ENCODE measurements around the gene WBP2NL. TPM values are rescaled to one million over a fixed set of nuclear protein-coding genes. Genes with fewer than 3 reads are reported as not detected.
A peak's percentile ranks its signal among the peaks of the same experiment; 100 is the strongest.

WBP2NL gene
- total RNA-seq, 1 donor from 2014 or later = 0.26 TPM

DNA sequence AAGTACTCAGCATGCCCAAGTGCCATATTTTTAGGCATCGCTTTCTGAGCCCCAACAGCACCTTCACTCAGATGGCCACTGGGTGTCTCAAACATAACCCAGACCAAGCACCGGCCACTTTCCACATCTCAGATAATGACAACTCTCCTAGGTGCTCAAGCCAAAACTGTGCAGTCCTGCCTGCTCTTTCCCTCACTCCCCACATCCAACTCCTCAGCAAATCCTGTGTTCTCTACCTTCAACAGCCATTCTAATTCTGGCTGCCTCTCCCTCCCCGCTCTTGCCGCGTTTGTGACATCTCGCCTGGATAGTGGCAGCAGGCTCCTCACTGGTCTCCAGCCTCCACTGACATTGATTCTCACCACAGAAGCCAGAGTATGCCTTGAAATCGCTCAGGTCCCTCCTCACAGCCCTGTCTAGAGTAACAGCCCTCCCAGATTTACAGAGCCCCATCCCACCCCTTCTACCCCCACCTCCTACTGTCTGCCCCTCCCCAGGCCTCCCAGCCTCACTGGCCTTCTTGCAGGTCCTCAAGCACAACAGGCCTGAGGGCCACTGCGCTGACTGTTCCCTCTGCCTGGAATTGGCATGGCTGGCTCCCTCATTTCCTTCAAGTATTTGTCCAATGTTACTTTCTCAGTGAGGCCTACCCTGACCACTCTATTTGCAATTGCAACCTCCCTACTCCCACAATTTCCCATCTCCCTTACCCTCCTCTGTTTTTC, 74.2 kb downstream of the WBP2NL start:
- DNase-seq (ENCODE audit: low read depth) = no peak

DNA sequence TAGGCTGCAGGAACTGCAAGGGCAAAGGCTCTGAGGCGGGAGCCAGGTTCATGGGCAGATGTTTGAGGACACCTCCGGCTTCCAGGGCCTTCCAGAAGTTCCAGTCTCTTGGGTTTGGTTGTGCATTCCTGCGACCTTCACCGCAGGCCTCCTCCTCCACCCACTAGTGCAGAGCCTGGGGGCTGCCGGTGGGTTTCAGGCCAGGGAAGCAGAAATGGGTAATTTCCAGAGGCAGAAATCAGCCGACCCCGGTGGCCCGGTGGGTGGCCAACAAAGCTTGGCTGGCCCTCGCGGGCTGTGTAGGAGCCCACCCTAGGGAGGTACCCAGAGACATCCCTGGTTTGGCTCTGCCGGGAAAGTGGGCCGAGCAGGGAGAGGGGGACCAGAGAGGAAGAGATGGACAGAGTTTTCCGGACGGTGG, 75.0 kb downstream of the WBP2NL start:
- DNase-seq (ENCODE audit: low read depth) = no peak
- FAIRE-seq = no peak
- Histone ChIP-seq H3K27me3 (ENCODE audit: control insufficient read depth, insufficient read depth, low read length) (no peaks in the 10 kb centered on the region), H3K36me3 (ENCODE audit: control insufficient read depth, insufficient read depth, low read length) (no peaks in the 10 kb centered on the region), H3K4me3 (ENCODE audit: low read depth, low read length) (peak overlapping the region; percentile 54)
- TF ChIP-seq, protein P1, sequence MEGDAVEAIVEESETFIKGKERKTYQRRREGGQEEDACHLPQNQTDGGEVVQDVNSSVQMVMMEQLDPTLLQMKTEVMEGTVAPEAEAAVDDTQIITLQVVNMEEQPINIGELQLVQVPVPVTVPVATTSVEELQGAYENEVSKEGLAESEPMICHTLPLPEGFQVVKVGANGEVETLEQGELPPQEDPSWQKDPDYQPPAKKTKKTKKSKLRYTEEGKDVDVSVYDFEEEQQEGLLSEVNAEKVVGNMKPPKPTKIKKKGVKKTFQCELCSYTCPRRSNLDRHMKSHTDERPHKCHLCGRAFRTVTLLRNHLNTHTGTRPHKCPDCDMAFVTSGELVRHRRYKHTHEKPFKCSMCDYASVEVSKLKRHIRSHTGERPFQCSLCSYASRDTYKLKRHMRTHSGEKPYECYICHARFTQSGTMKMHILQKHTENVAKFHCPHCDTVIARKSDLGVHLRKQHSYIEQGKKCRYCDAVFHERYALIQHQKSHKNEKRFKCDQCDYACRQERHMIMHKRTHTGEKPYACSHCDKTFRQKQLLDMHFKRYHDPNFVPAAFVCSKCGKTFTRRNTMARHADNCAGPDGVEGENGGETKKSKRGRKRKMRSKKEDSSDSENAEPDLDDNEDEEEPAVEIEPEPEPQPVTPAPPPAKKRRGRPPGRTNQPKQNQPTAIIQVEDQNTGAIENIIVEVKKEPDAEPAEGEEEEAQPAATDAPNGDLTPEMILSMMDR (IDR thresholded peaks at IDR 0.05; ENCODE audit: insufficient read depth, low read length, severe bottlenecking) = no peak

More for the DNA sequence above, 74.2 kb downstream of the WBP2NL start:
- Histone ChIP-seq H3K36me3 (ENCODE audit: control insufficient read depth, insufficient read depth, low read length) (peaks cover 4% of the 10 kb centered on the region), H3K27me3 (ENCODE audit: control insufficient read depth, insufficient read depth, low read length) (no peaks in the 10 kb centered on the region), H3K4me3 (ENCODE audit: low read depth, low read length) (no peak overlapping the region)
- TF ChIP-seq, protein P1 (IDR thresholded peaks at IDR 0.05; ENCODE audit: insufficient read depth, low read length, severe bottlenecking) = no peak
- FAIRE-seq = no peak

DNA sequence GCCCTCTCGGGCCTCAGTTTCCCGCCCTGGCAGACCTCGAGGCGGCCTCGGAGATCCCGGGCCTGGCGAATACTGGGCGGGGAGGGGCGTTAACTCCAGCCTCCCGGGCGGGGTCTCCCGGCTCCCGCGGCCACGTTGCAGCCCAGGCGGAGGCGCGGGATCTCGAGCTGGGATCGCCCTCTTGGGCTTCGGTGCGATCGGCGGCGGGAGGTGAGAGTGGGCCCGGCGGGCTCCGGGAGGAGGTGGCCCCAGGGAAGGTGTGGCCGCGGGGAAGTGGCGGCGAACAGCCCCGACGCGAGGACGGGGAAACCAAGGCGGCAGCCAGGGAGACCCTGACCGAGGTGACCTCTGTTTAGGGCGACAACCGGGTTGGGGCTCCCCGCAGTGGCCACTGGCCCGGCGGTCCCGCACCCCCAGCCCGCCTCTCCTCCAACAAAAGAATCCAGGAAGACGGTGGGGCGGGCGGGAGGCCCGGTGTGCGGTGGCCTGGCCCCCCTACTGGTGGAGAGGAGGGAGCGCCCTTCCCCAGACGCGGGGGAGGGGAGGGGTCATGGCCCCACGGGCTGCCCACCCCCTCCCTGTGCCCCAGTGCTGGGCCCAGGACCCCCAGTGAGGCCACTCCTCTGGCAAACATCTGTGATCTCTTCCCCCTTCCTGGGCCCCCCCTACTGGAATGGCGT, 75.7 kb downstream of the WBP2NL start, which contains the start of gene PHETA2:
TSS of gene PHETA2 (plus strand) at position 117 of the 680 bp plus-strand sequence. CDS start 3,046 bp downstream, outside the sequence.
- TF ChIP-seq, protein P1 (IDR thresholded peaks at IDR 0.05; ENCODE audit: insufficient read depth, low read length, severe bottlenecking) = peak; percentile 43
- FAIRE-seq (no peak), DNase-seq (ENCODE audit: low read depth) (no peak)
- Histone ChIP-seq H3K4me3 (ENCODE audit: low read depth, low read length) (peak within 1 kb of the TSS; percentile 54), H3K36me3 (ENCODE audit: control insufficient read depth, insufficient read depth, low read length) (no peaks in the 10 kb centered on the region), H3K27me3 (ENCODE audit: control insufficient read depth, insufficient read depth, low read length) (no peaks in the 10 kb centered on the region)

DNA sequence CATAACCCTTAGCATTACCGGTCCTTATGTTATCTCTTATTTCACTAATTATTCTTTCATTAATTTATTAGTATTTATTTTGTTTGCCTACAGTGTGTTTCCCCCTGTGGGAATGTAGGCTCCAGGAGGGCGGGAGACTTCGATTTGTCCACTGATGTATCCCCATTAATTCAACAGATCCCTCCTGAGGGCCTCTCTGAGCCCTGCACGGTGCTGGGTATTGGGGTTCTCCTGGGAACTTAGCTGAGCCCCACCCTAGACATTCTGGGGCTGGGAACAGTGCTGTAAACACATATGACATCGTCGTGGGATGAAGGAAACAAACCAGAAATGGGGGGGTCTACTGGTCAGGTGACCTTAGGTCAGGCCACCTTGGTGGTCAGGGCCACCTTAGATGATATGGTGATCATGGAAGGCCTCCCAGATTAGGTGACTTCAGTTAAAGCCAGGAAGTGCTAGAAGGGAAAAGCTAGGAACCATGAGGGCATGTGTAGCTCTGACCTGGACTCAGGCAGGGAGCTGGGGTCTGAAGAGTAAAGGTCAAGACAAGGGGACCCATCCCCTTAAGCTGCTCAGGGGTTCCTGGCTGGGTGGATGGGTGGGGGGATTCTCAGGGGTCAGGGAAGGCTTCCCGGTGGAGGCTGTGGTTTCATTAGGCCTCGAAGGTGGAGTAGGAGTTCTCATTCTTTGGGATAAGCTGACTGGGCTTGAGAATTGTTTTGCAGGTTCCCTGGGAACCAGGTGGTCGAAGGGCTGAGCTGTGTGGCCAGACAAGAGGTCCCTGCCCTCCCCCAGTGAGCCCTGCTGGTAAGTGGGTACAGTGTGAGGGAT, 76.5 kb downstream of the WBP2NL start:
- Histone ChIP-seq H3K36me3 (ENCODE audit: control insufficient read depth, insufficient read depth, low read length) (no peaks in the 10 kb centered on the region), H3K27me3 (ENCODE audit: control insufficient read depth, insufficient read depth, low read length) (no peaks in the 10 kb centered on the region), H3K4me3 (ENCODE audit: low read depth, low read length) (peak overlapping the region; percentile 54)
- TF ChIP-seq, protein P1 (IDR thresholded peaks at IDR 0.05; ENCODE audit: insufficient read depth, low read length, severe bottlenecking) = no peak
- no peak for DNase-seq (ENCODE audit: low read depth)
- FAIRE-seq = no peak

DNA sequence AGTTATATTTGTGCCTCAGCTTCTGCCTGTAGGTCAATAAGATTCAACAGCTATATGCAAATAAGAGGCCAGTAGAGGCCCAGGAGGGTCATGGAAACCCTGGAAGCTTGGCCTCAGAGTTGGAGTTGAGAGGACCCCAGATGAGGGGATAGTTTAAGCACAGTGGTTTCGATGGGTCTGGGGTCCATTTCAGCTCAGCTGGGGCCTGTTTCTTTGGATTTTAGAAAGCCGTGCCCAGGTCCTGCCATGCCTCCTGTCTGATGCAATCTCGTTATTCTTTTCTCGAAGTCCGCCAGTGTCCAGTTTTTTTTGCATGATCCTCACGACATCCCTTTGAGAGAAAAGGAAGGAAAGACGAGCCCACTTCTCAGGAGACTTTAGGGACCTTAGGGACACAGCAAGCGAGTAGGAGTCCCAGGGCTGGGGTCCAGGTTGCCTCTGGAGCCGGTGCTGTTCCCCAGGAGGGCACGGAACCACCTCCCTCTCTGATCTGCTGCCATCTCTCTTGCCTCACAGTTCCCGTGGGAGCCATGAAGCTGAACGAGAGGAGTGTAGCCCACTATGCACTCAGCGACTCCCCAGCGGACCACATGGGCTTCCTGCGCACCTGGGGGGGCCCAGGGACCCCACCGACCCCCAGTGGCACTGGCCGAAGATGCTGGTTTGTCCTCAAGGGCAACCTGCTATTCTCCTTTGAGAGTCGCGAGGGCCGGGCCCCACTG, 78.3 kb downstream of the WBP2NL start:
- Histone ChIP-seq H3K4me3 (ENCODE audit: low read depth, low read length) (no peak overlapping the region), H3K36me3 (ENCODE audit: control insufficient read depth, insufficient read depth, low read length) (no peaks in the 10 kb centered on the region), H3K27me3 (ENCODE audit: control insufficient read depth, insufficient read depth, low read length) (no peaks in the 10 kb centered on the region)
- TF ChIP-seq, protein P1 (IDR thresholded peaks at IDR 0.05; ENCODE audit: insufficient read depth, low read length, severe bottlenecking) = no peak
- FAIRE-seq = no peak
- no peak for DNase-seq (ENCODE audit: low read depth)

Data from bronchial epithelial cell (primary cell).